ENCODE results near the gene RBBP8. TPM values are rescaled to one million over a fixed set of nuclear protein-coding genes. Genes with fewer than 3 reads are reported as not detected.

Gene RBBP8
- total and polyA plus RNA-seq, 2 donors = 76.7 to 93.8 TPM

GRCh38 chr18:22999212-22999611, 66.1 kb downstream of the RBBP8 start:
- no peak for DNase-seq (ENCODE audit: low read depth in 6 of 9, low spot score in 9 of 9)
- Histone ChIP-seq H3K36me3 (ENCODE audit: control insufficient read depth in 2 of 2, insufficient read depth in 2 of 2, low read length in 1 of 2) (peaks cover 7 to 44% of the 10 kb centered on the region in 2 donors), H3K9me3 (ENCODE audit: control insufficient read depth in 2 of 2, insufficient read depth in 1 of 2, low read length in 1 of 2) (no peaks in the 10 kb centered on the region), H3K27me3 (ENCODE audit: control insufficient read depth in 2 of 2, insufficient read depth in 1 of 2, low read length in 1 of 2) (no peaks in the 10 kb centered on the region), H3K27ac (ENCODE audit: low read depth in 1 of 2, low read length in 1 of 2) (no peak overlapping the region), H3K4me1 (ENCODE audit: control insufficient read depth in 2 of 2, insufficient read depth in 2 of 2, low read length in 2 of 2) (no peaks in the 10 kb centered on the region), H3K4me3 (ENCODE audit: low read length in 2 of 2) (no peak overlapping the region)
- WGBS = 92% methylated on average over 1 of the region's 1 CpG

GRCh38 chr18:22999647-23000046, 66.5 kb downstream of the RBBP8 start:
- no peak overlapping the region for H3K4me3 ChIP-seq (ENCODE audit: low read length in 2 of 2)
- H3K9me3 ChIP-seq (ENCODE audit: control insufficient read depth in 2 of 2, insufficient read depth in 1 of 2, low read length in 1 of 2) = no peaks in the 10 kb centered on the region
- DNase-seq (ENCODE audit: low read depth in 6 of 9, low spot score in 9 of 9) = no peak
- peaks cover 7 to 45% of the 10 kb centered on the region in 2 donors for H3K36me3 ChIP-seq (ENCODE audit: control insufficient read depth in 2 of 2, insufficient read depth in 2 of 2, low read length in 1 of 2)
- WGBS = 99% methylated on average over 2 of the region's 2 CpGs
- no peaks in the 10 kb centered on the region for H3K27me3 ChIP-seq (ENCODE audit: control insufficient read depth in 2 of 2, insufficient read depth in 1 of 2, low read length in 1 of 2)
- no peak overlapping the region for H3K27ac ChIP-seq (ENCODE audit: low read depth in 1 of 2, low read length in 1 of 2)
- H3K4me1 ChIP-seq (ENCODE audit: control insufficient read depth in 2 of 2, insufficient read depth in 2 of 2, low read length in 2 of 2) = no peaks in the 10 kb centered on the region

GRCh38 chr18:23003289-23003688, 70.2 kb downstream of the RBBP8 start:
- no peak overlapping the region for H3K4me3 ChIP-seq (ENCODE audit: low read length in 2 of 2)
- peaks cover 7 to 36% of the 10 kb centered on the region in 2 donors for H3K36me3 ChIP-seq (ENCODE audit: control insufficient read depth in 2 of 2, insufficient read depth in 2 of 2, low read length in 1 of 2)
- H3K27ac ChIP-seq (ENCODE audit: low read depth in 1 of 2, low read length in 1 of 2) = no peak overlapping the region
- H3K9me3 ChIP-seq (ENCODE audit: control insufficient read depth in 2 of 2, insufficient read depth in 1 of 2, low read length in 1 of 2) = no peaks in the 10 kb centered on the region
- H3K27me3 ChIP-seq (ENCODE audit: control insufficient read depth in 2 of 2, insufficient read depth in 1 of 2, low read length in 1 of 2) = no peaks in the 10 kb centered on the region
- no peak for DNase-seq (ENCODE audit: low read depth in 6 of 9, low spot score in 9 of 9)
- no peaks in the 10 kb centered on the region for H3K4me1 ChIP-seq (ENCODE audit: control insufficient read depth in 2 of 2, insufficient read depth in 2 of 2, low read length in 2 of 2)
- WGBS = 95% methylated on average over 3 of the region's 3 CpGs

- DNase-seq (ENCODE audit: low read depth in 6 of 9, low spot score in 9 of 9) = peak in 5 of 9 donors; percentile 2 to 33 (median 5)
- H3K27ac ChIP-seq (ENCODE audit: low read depth in 1 of 2, low read length in 1 of 2) = no peak overlapping the region
Observed at GRCh38 chr18:23012249-23012648, 79.1 kb downstream of the RBBP8 start.

GRCh38 chr18:23020555-23021294, 87.6 kb downstream of the RBBP8 start:
- H3K4me1 ChIP-seq (ENCODE audit: control insufficient read depth in 2 of 2, insufficient read depth in 2 of 2, low read length in 2 of 2) = no peaks in the 10 kb centered on the region
- H3K27ac ChIP-seq (ENCODE audit: low read depth in 1 of 2, low read length in 1 of 2) = peak overlapping the region in 1 of 2 donors; percentile 13

More at GRCh38 chr18:23012249-23012648, 79.1 kb downstream of the RBBP8 start:
- Histone ChIP-seq H3K36me3 (ENCODE audit: control insufficient read depth in 2 of 2, insufficient read depth in 2 of 2, low read length in 1 of 2) (peaks cover 4 to 11% of the 10 kb centered on the region in 2 donors), H3K27me3 (ENCODE audit: control insufficient read depth in 2 of 2, insufficient read depth in 1 of 2, low read length in 1 of 2) (no peaks in the 10 kb centered on the region), H3K4me1 (ENCODE audit: control insufficient read depth in 2 of 2, insufficient read depth in 2 of 2, low read length in 2 of 2) (no peaks in the 10 kb centered on the region), H3K4me3 (ENCODE audit: low read length in 2 of 2) (no peak overlapping the region), H3K9me3 (ENCODE audit: control insufficient read depth in 2 of 2, insufficient read depth in 1 of 2, low read length in 1 of 2) (no peaks in the 10 kb centered on the region)
- 83% methylated on average over 1 of the region's 1 CpG for WGBS

GRCh38 chr18:23021623-23022022, 88.5 kb downstream of the RBBP8 start:
- no peaks in the 10 kb centered on the region for H3K4me1 ChIP-seq (ENCODE audit: control insufficient read depth in 2 of 2, insufficient read depth in 2 of 2, low read length in 2 of 2)
- no peaks in the 10 kb centered on the region for H3K9me3 ChIP-seq (ENCODE audit: control insufficient read depth in 2 of 2, insufficient read depth in 1 of 2, low read length in 1 of 2)
- DNase-seq (ENCODE audit: low read depth in 6 of 9, low spot score in 9 of 9) = no peak
- peaks cover 6 to 14% of the 10 kb centered on the region in 2 donors for H3K36me3 ChIP-seq (ENCODE audit: control insufficient read depth in 2 of 2, insufficient read depth in 2 of 2, low read length in 1 of 2)
- no peaks in the 10 kb centered on the region for H3K27me3 ChIP-seq (ENCODE audit: control insufficient read depth in 2 of 2, insufficient read depth in 1 of 2, low read length in 1 of 2)
- 98% methylated on average over 2 of the region's 2 CpGs for WGBS
- H3K4me3 ChIP-seq (ENCODE audit: low read length in 2 of 2) = no peak overlapping the region
- no peak overlapping the region for H3K27ac ChIP-seq (ENCODE audit: low read depth in 1 of 2, low read length in 1 of 2)

More at GRCh38 chr18:23020555-23021294, 87.6 kb downstream of the RBBP8 start:
- Histone ChIP-seq H3K9me3 (ENCODE audit: control insufficient read depth in 2 of 2, insufficient read depth in 1 of 2, low read length in 1 of 2) (no peaks in the 10 kb centered on the region), H3K36me3 (ENCODE audit: control insufficient read depth in 2 of 2, insufficient read depth in 2 of 2, low read length in 1 of 2) (peaks cover 6 to 14% of the 10 kb centered on the region in 2 donors), H3K4me3 (ENCODE audit: low read length in 2 of 2) (no peak overlapping the region), H3K27me3 (ENCODE audit: control insufficient read depth in 2 of 2, insufficient read depth in 1 of 2, low read length in 1 of 2) (no peaks in the 10 kb centered on the region)
- 66% methylated on average over 5 of the region's 5 CpGs for WGBS
- no peak for DNase-seq (ENCODE audit: low read depth in 6 of 9, low spot score in 9 of 9)

- Histone ChIP-seq H3K36me3 (ENCODE audit: control insufficient read depth in 2 of 2, insufficient read depth in 2 of 2, low read length in 1 of 2) (peaks cover 0 to 9% of the 10 kb centered on the region in 2 donors), H3K4me1 (ENCODE audit: control insufficient read depth in 2 of 2, insufficient read depth in 2 of 2, low read length in 2 of 2) (no peaks in the 10 kb centered on the region), H3K27ac (ENCODE audit: low read depth in 1 of 2, low read length in 1 of 2) (no peak overlapping the region), H3K4me3 (ENCODE audit: low read length in 2 of 2) (no peak overlapping the region), H3K27me3 (ENCODE audit: control insufficient read depth in 2 of 2, insufficient read depth in 1 of 2, low read length in 1 of 2) (no peaks in the 10 kb centered on the region), H3K9me3 (ENCODE audit: control insufficient read depth in 2 of 2, insufficient read depth in 1 of 2, low read length in 1 of 2) (no peaks in the 10 kb centered on the region)
- 98% methylated on average over 4 of the region's 4 CpGs for WGBS
- no peak for DNase-seq (ENCODE audit: low read depth in 6 of 9, low spot score in 9 of 9)
Observed at GRCh38 chr18:23032030-23032582, 99.0 kb downstream of the RBBP8 start.

- peaks cover 0 to 4% of the 10 kb centered on the region in 2 donors for H3K36me3 ChIP-seq (ENCODE audit: control insufficient read depth in 2 of 2, insufficient read depth in 2 of 2, low read length in 1 of 2)
- DNase-seq (ENCODE audit: low read depth in 6 of 9, low spot score in 9 of 9) = no peak
- WGBS = 99% methylated on average over 5 of the region's 5 CpGs
- H3K27ac ChIP-seq (ENCODE audit: low read depth in 1 of 2, low read length in 1 of 2) = no peak overlapping the region
- H3K9me3 ChIP-seq (ENCODE audit: control insufficient read depth in 2 of 2, insufficient read depth in 1 of 2, low read length in 1 of 2) = no peaks in the 10 kb centered on the region
- no peak overlapping the region for H3K4me3 ChIP-seq (ENCODE audit: low read length in 2 of 2)
- no peaks in the 10 kb centered on the region for H3K4me1 ChIP-seq (ENCODE audit: control insufficient read depth in 2 of 2, insufficient read depth in 2 of 2, low read length in 2 of 2)
- H3K27me3 ChIP-seq (ENCODE audit: control insufficient read depth in 2 of 2, insufficient read depth in 1 of 2, low read length in 1 of 2) = no peaks in the 10 kb centered on the region
Observed at GRCh38 chr18:23033056-23033455, 99.9 kb downstream of the RBBP8 start.

GRCh38 chr18:23036660-23037201, 103.6 kb downstream of the RBBP8 start:
- Histone ChIP-seq H3K27ac (ENCODE audit: low read depth in 1 of 2, low read length in 1 of 2) (no peak overlapping the region), H3K27me3 (ENCODE audit: control insufficient read depth in 2 of 2, insufficient read depth in 1 of 2, low read length in 1 of 2) (no peaks in the 10 kb centered on the region), H3K9me3 (ENCODE audit: control insufficient read depth in 2 of 2, insufficient read depth in 1 of 2, low read length in 1 of 2) (no peaks in the 10 kb centered on the region), H3K4me3 (ENCODE audit: low read length in 2 of 2) (no peak overlapping the region), H3K36me3 (ENCODE audit: control insufficient read depth in 2 of 2, insufficient read depth in 2 of 2, low read length in 1 of 2) (no peaks in the 10 kb centered on the region), H3K4me1 (ENCODE audit: control insufficient read depth in 2 of 2, insufficient read depth in 2 of 2, low read length in 2 of 2) (no peaks in the 10 kb centered on the region)
- 92% methylated on average over 3 of the region's 3 CpGs for WGBS
- DNase-seq (ENCODE audit: low read depth in 6 of 9, low spot score in 9 of 9) = no peak
